ENCODE measurements around the gene IL1RAPL1. TPM values are rescaled to one million over a fixed set of nuclear protein-coding genes. Genes with fewer than 3 reads are reported as not detected.

Gene IL1RAPL1
- total RNA-seq, 1 donor from 2014 or later = 0.16 TPM

GRCh38 chrX:29490606-29491005, 903.4 kb downstream of the IL1RAPL1 start:
- H3K9ac ChIP-seq (ENCODE audit: low read length) = no peak overlapping the region
- TF ChIP-seq EZH2 (IDR thresholded peaks at IDR 0.05; ENCODE audit: insufficient read depth, low read length) (no peak), CTCF (IDR thresholded peaks at IDR 0.05; ENCODE audit: insufficient read depth, low read depth, low read length) (no peak)
- no peaks in the 10 kb centered on the region for H3K9me3 Mint-ChIP-seq (ENCODE audit: unreplicated experiment)
- no peak overlapping the region for H3K27ac Mint-ChIP-seq (ENCODE audit: unreplicated experiment)
- no peak overlapping the region for H3K4me3 ChIP-seq (ENCODE audit: insufficient read depth, low read depth, low read length)
- H3K27me3 Mint-ChIP-seq (ENCODE audit: low read depth, unreplicated experiment) = no peaks in the 10 kb centered on the region
- H3K36me3 ChIP-seq (ENCODE audit: insufficient read depth, low read length) = no peaks in the 10 kb centered on the region
- H3K27me3 ChIP-seq (ENCODE audit: insufficient read depth, low read length) = no peaks in the 10 kb centered on the region
- no peak overlapping the region for H3K4me3 Mint-ChIP-seq (ENCODE audit: unreplicated experiment)
- no peaks in the 10 kb centered on the region for H3K79me2 ChIP-seq (ENCODE audit: insufficient read depth, low read length)
- no peak overlapping the region for H3K4me2 ChIP-seq (ENCODE audit: low read length)
- H3K9me3 ChIP-seq (ENCODE audit: insufficient read depth, low read depth, low read length) = no peaks in the 10 kb centered on the region
- H3K36me3 Mint-ChIP-seq (ENCODE audit: low read depth, unreplicated experiment) = no peaks in the 10 kb centered on the region
- no peak for DNase-seq (ENCODE audit: low read depth)
- no peaks in the 10 kb centered on the region for H4K20me1 ChIP-seq (ENCODE audit: insufficient read depth, low read length)
- H2AFZ ChIP-seq (ENCODE audit: low read depth, low read length) = no peak overlapping the region
- no peaks in the 10 kb centered on the region for H3K4me1 Mint-ChIP-seq (ENCODE audit: low read depth, unreplicated experiment)
- FAIRE-seq = no peak
- H3K4me1 ChIP-seq (ENCODE audit: insufficient read depth, low read length) = no peaks in the 10 kb centered on the region
- H3K27ac ChIP-seq (ENCODE audit: low read depth, low read length) = no peak overlapping the region

DNA sequence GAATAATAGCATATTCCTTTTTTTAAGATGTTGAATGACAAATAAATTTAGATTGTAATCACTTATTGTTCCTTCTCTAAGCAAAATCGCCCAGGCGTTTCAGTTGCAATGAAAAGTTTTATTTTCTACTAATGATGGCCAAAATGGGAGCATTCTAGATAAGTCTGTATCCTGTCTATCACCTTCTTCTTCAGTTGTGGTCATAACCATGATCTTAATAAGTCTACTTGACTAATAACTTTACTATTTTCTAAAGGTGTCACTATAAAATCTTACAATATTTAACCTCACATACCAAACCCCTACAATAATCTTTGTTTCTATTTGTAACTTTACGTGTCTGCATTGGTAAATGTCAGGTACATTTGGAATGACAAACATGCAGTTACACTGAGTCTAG, 904.4 kb downstream of the IL1RAPL1 start:
- Mint-ChIP-seq H3K9me3 (ENCODE audit: unreplicated experiment) (no peaks in the 10 kb centered on the region), H3K27me3 (ENCODE audit: low read depth, unreplicated experiment) (no peaks in the 10 kb centered on the region), H3K27ac (ENCODE audit: unreplicated experiment) (no peak overlapping the region), H3K36me3 (ENCODE audit: low read depth, unreplicated experiment) (no peaks in the 10 kb centered on the region), H3K4me3 (ENCODE audit: unreplicated experiment) (no peak overlapping the region), H3K4me1 (ENCODE audit: low read depth, unreplicated experiment) (no peaks in the 10 kb centered on the region)
- H2AFZ ChIP-seq (ENCODE audit: low read depth, low read length) = no peak overlapping the region
- no peak overlapping the region for H3K27ac ChIP-seq (ENCODE audit: low read depth, low read length)
- H3K79me2 ChIP-seq (ENCODE audit: insufficient read depth, low read length) = no peaks in the 10 kb centered on the region
- H3K27me3 ChIP-seq (ENCODE audit: insufficient read depth, low read length) = no peaks in the 10 kb centered on the region
- no peaks in the 10 kb centered on the region for H4K20me1 ChIP-seq (ENCODE audit: insufficient read depth, low read length)
- no peaks in the 10 kb centered on the region for H3K9me3 ChIP-seq (ENCODE audit: insufficient read depth, low read depth, low read length)
- DNase-seq (ENCODE audit: low read depth) (no peak), FAIRE-seq (no peak)
- H3K36me3 ChIP-seq (ENCODE audit: insufficient read depth, low read length) = no peaks in the 10 kb centered on the region
- H3K4me1 ChIP-seq (ENCODE audit: insufficient read depth, low read length) = no peaks in the 10 kb centered on the region
- H3K4me2 ChIP-seq (ENCODE audit: low read length) = no peak overlapping the region
- no peak overlapping the region for H3K4me3 ChIP-seq (ENCODE audit: insufficient read depth, low read depth, low read length)
- H3K9ac ChIP-seq (ENCODE audit: low read length) = no peak overlapping the region
- TF ChIP-seq EZH2 (IDR thresholded peaks at IDR 0.05; ENCODE audit: insufficient read depth, low read length) (no peak), CTCF (IDR thresholded peaks at IDR 0.05; ENCODE audit: insufficient read depth, low read depth, low read length) (no peak)

- Histone ChIP-seq H4K20me1 (ENCODE audit: insufficient read depth, low read length) (no peaks in the 10 kb centered on the region), H3K4me2 (ENCODE audit: low read length) (no peak overlapping the region), H3K27ac (ENCODE audit: low read depth, low read length) (no peak overlapping the region), H3K36me3 (ENCODE audit: insufficient read depth, low read length) (no peaks in the 10 kb centered on the region), H3K27me3 (ENCODE audit: insufficient read depth, low read length) (no peaks in the 10 kb centered on the region), H3K4me3 (ENCODE audit: insufficient read depth, low read depth, low read length) (no peak overlapping the region), H2AFZ (ENCODE audit: low read depth, low read length) (no peak overlapping the region), H3K9ac (ENCODE audit: low read length) (no peak overlapping the region), H3K4me1 (ENCODE audit: insufficient read depth, low read length) (no peaks in the 10 kb centered on the region), H3K79me2 (ENCODE audit: insufficient read depth, low read length) (no peaks in the 10 kb centered on the region), H3K9me3 (ENCODE audit: insufficient read depth, low read depth, low read length) (no peaks in the 10 kb centered on the region)
- DNase-seq (ENCODE audit: low read depth) (no peak), FAIRE-seq (peak; percentile 50)
- Mint-ChIP-seq H3K36me3 (ENCODE audit: low read depth, unreplicated experiment) (no peaks in the 10 kb centered on the region), H3K27ac (ENCODE audit: unreplicated experiment) (no peak overlapping the region), H3K4me1 (ENCODE audit: low read depth, unreplicated experiment) (no peaks in the 10 kb centered on the region), H3K27me3 (ENCODE audit: low read depth, unreplicated experiment) (no peaks in the 10 kb centered on the region), H3K4me3 (ENCODE audit: unreplicated experiment) (no peak overlapping the region), H3K9me3 (ENCODE audit: unreplicated experiment) (no peaks in the 10 kb centered on the region)
- TF ChIP-seq EZH2 (IDR thresholded peaks at IDR 0.05; ENCODE audit: insufficient read depth, low read length) = no peak
- TF ChIP-seq CTCF (IDR thresholded peaks at IDR 0.05; ENCODE audit: insufficient read depth, low read depth, low read length) = no peak
Measured at GRCh38 chrX:29496636-29497180, 909.5 kb downstream of the IL1RAPL1 start.
